ENCODE results near the gene TBC1D22A. TPM values are rescaled to one million over a fixed set of nuclear protein-coding genes. Genes with fewer than 3 reads are reported as not detected.

Gene TBC1D22A
- total RNA-seq, 1 experiment from 2014 or later = 26.0 TPM

GRCh38 chr22:47055073-47055355, 292.6 kb downstream of the TBC1D22A start:
- Mint-ChIP-seq H3K36me3 (ENCODE audit: insufficient read depth, unreplicated experiment) (peaks cover 12% of the 10 kb centered on the region), H3K9me3 (ENCODE audit: unreplicated experiment) (no peaks in the 10 kb centered on the region), H3K4me1 (ENCODE audit: insufficient read depth, unreplicated experiment) (no peaks in the 10 kb centered on the region), H3K4me3 (ENCODE audit: unreplicated experiment) (no peak overlapping the region), H3K27me3 (ENCODE audit: insufficient read depth, unreplicated experiment) (no peaks in the 10 kb centered on the region), H3K27ac (ENCODE audit: low read depth, unreplicated experiment) (no peak overlapping the region)
- DNase-seq (ENCODE audit: unreplicated experiment) = no peak
- CTCF ChIA-PET = no interaction called here
- POLR2A ChIA-PET = no interaction called here
- intact Hi-C loops (cut with micrococcal nuclease) = no loop called here
- no TSS peak for BruUV-seq (replicated peaks)
- TF ChIP-seq CTCF (IDR thresholded peaks at IDR 0.05; ENCODE audit: unreplicated experiment) = no peak

GRCh38 chr22:47055461-47055860, 293.0 kb downstream of the TBC1D22A start:
- no peak for DNase-seq (ENCODE audit: unreplicated experiment)
- BruUV-seq (replicated peaks) = no TSS peak
- H3K4me1 Mint-ChIP-seq (ENCODE audit: insufficient read depth, unreplicated experiment) = no peaks in the 10 kb centered on the region
- CTCF ChIA-PET = no interaction called here
- POLR2A ChIA-PET = no interaction called here
- H3K9me3 Mint-ChIP-seq (ENCODE audit: unreplicated experiment) = no peaks in the 10 kb centered on the region
- no peak overlapping the region for H3K4me3 Mint-ChIP-seq (ENCODE audit: unreplicated experiment)
- no peaks in the 10 kb centered on the region for H3K27me3 Mint-ChIP-seq (ENCODE audit: insufficient read depth, unreplicated experiment)
- intact Hi-C loops (cut with micrococcal nuclease) = no loop called here
- no peak overlapping the region for H3K27ac Mint-ChIP-seq (ENCODE audit: low read depth, unreplicated experiment)
- TF ChIP-seq CTCF (IDR thresholded peaks at IDR 0.05; ENCODE audit: unreplicated experiment) = no peak
- peaks cover 12% of the 10 kb centered on the region for H3K36me3 Mint-ChIP-seq (ENCODE audit: insufficient read depth, unreplicated experiment)

GRCh38 chr22:47055921-47056320, 293.5 kb downstream of the TBC1D22A start:
- intact Hi-C loops (cut with micrococcal nuclease) = no loop called here
- ChIA-PET CTCF (no interaction called here), POLR2A (no interaction called here)
- no peaks in the 10 kb centered on the region for H3K9me3 Mint-ChIP-seq (ENCODE audit: unreplicated experiment)
- peaks cover 12% of the 10 kb centered on the region for H3K36me3 Mint-ChIP-seq (ENCODE audit: insufficient read depth, unreplicated experiment)
- no peak for DNase-seq (ENCODE audit: unreplicated experiment)
- no peak overlapping the region for H3K4me3 Mint-ChIP-seq (ENCODE audit: unreplicated experiment)
- no peak overlapping the region for H3K27ac Mint-ChIP-seq (ENCODE audit: low read depth, unreplicated experiment)
- no TSS peak for BruUV-seq (replicated peaks)
- no peaks in the 10 kb centered on the region for H3K27me3 Mint-ChIP-seq (ENCODE audit: insufficient read depth, unreplicated experiment)
- no peak for TF ChIP-seq CTCF (IDR thresholded peaks at IDR 0.05; ENCODE audit: unreplicated experiment)
- no peaks in the 10 kb centered on the region for H3K4me1 Mint-ChIP-seq (ENCODE audit: insufficient read depth, unreplicated experiment)

- H3K36me3 Mint-ChIP-seq (ENCODE audit: insufficient read depth, unreplicated experiment) = peaks cover 12% of the 10 kb centered on the region
- no peak for DNase-seq (ENCODE audit: unreplicated experiment)
- H3K4me3 Mint-ChIP-seq (ENCODE audit: unreplicated experiment) = no peak overlapping the region
- H3K9me3 Mint-ChIP-seq (ENCODE audit: unreplicated experiment) = no peaks in the 10 kb centered on the region
- TF ChIP-seq CTCF (IDR thresholded peaks at IDR 0.05; ENCODE audit: unreplicated experiment) = no peak
- ChIA-PET POLR2A (no interaction called here), CTCF (interaction anchor here (0.7 kb wide), 1 partner anchor 14 kb away, joined by 4 read pairs; no protein-coding TSS in a partner anchor)
- BruUV-seq (replicated peaks) = no TSS peak
- H3K4me1 Mint-ChIP-seq (ENCODE audit: insufficient read depth, unreplicated experiment) = no peaks in the 10 kb centered on the region
- no peaks in the 10 kb centered on the region for H3K27me3 Mint-ChIP-seq (ENCODE audit: insufficient read depth, unreplicated experiment)
- intact Hi-C loops (cut with micrococcal nuclease) = no loop called here
- H3K27ac Mint-ChIP-seq (ENCODE audit: low read depth, unreplicated experiment) = no peak overlapping the region
Measured at GRCh38 chr22:47056361-47056760, 293.9 kb downstream of the TBC1D22A start.
